ENCODE measurements around the gene RPRD2.

Gene RPRD2

DNA sequence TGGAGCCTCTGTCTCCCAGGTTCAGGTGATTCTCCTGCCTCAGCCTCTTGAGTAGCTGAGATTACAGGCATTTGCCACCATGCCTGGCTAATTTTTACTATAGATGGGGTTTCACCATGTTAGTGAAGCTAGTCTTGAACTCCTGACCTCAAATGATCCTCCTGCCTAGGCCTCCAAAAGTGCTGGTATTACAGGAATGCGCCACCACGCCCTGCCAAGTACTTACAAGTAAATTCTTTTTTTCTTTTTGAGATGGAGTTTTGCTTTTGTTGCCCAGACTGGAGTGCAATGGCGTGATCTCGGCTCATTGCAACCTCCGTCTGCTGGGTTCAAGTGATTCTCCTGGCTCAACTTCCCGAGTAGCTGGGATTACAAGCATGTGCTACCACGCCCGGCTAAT lies 42.5 kb downstream of the RPRD2 start:
- no peak for DNase-seq (ENCODE audit: low spot score)
- H3K4me3 ChIP-seq = no peak overlapping the region
- no peak overlapping the region for H3K27ac ChIP-seq
- TF ChIP-seq, protein P1, sequence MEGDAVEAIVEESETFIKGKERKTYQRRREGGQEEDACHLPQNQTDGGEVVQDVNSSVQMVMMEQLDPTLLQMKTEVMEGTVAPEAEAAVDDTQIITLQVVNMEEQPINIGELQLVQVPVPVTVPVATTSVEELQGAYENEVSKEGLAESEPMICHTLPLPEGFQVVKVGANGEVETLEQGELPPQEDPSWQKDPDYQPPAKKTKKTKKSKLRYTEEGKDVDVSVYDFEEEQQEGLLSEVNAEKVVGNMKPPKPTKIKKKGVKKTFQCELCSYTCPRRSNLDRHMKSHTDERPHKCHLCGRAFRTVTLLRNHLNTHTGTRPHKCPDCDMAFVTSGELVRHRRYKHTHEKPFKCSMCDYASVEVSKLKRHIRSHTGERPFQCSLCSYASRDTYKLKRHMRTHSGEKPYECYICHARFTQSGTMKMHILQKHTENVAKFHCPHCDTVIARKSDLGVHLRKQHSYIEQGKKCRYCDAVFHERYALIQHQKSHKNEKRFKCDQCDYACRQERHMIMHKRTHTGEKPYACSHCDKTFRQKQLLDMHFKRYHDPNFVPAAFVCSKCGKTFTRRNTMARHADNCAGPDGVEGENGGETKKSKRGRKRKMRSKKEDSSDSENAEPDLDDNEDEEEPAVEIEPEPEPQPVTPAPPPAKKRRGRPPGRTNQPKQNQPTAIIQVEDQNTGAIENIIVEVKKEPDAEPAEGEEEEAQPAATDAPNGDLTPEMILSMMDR (IDR thresholded peaks at IDR 0.05) = no peak

- DNase-seq (ENCODE audit: low spot score) = no peak
These were observed 43.4 kb downstream of the RPRD2 start for GRCh38 chr1:150407330-150407729.

DNA sequence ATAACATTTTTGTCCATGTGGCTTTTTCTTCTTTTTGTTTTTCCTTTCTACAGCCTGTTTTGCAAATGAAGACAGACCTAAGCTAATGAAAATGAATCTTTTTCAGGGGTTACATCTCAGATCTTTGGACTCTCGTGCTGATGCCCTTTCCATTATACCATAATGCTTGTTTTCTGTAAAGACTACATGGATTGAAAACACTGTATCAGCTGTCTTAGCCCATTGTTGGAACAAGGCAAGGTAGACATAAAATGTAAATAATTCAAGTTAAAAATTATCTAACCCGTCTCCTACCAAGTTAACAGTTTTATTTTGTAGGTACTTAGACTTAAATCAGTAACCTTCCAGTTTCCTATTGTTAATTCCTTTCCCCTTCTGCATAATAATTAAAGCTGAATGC lies 44.9 kb downstream of the RPRD2 start:
- TF ChIP-seq, protein P1 (IDR thresholded peaks at IDR 0.05) = no peak
- Histone ChIP-seq H3K27ac (no peak overlapping the region), H3K4me3 (no peak overlapping the region)
- DNase-seq (ENCODE audit: low spot score) = no peak

More at GRCh38 chr1:150407330-150407729, 43.4 kb downstream of the RPRD2 start:
- Histone ChIP-seq H3K27ac (no peak overlapping the region), H3K4me3 (no peak overlapping the region)
- TF ChIP-seq, protein P1 (IDR thresholded peaks at IDR 0.05) = no peak

DNA sequence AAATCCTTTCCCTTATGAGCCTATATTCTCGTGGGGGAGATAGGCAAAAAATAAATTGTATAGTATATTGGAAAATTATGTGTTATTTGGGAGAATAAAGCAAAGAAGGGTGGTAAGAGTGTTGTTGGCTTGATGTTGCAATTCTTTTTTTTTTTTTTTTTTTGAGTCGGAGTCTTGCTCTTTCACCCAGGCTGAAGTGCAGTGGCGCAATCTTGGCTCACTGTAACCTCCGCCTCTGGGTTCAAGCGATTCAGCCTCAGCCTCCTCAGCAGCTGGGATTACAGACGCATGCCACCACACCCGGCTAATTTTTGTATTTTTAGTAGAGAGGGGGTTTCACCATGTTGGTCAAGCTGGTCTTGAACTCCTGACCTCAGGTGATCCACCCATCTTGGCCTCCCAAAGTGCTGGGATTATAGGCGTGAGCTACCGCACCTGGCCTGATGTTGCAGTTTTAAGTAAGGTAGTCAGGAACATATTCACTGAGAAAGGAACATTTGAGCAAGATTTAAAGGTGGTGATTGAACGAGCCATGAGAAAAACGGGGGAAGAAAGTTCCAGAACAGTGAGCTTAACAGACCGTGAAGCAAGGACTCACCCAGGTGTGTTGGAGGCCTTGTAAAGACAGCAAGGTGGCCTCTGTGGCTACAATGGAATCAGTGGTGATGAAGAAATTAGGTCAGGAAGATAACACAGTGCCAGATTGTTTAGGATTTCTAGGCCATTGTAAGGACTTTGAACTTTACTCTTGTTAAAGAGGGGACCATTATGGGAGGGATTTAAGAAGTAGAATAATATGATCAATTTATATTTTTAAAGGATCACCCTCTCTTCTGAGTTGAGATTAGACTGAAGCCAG lies 45.8 kb downstream of the RPRD2 start:
- Histone ChIP-seq H3K4me3 (no peak overlapping the region), H3K27ac (no peak overlapping the region)
- no peak for DNase-seq (ENCODE audit: low spot score)

DNA sequence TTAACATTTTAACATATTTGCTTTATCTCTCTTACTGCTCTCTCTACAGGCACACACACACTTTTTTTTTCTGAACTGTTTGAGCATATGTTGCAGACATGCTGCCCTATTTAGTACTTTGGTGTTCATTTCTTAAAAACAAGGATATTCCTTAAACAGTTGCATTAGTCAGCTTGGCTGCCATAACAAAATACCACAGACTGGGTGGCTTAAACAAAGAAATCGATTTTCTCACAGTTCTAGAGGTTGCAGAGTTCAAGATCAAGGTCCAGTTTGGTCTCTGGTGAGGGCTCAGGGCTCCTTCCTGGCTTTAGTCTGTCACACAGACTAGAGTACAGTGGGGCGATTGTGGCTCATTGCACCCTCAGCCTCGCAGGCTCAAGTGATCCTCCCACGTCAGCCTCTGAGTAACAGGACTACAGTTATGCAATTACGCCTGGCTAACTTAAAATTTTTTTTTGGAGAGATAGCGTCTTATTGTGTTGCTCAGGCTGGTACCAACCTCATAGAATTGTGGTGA lies 46.7 kb downstream of the RPRD2 start:
- TF ChIP-seq, protein P1 (IDR thresholded peaks at IDR 0.05) = no peak
- H3K4me3 ChIP-seq = no peak overlapping the region
- no peak for DNase-seq (ENCODE audit: low spot score)
- H3K27ac ChIP-seq = no peak overlapping the region

More for the DNA sequence above, 45.8 kb downstream of the RPRD2 start:
- TF ChIP-seq, protein P1 (IDR thresholded peaks at IDR 0.05) = no peak

GRCh38 chr1:150414592-150414991 lies 50.6 kb downstream of the RPRD2 start:
- no peak for DNase-seq (ENCODE audit: low spot score)
- TF ChIP-seq, protein P1 (IDR thresholded peaks at IDR 0.05) = no peak
- Histone ChIP-seq H3K4me3 (no peak overlapping the region), H3K27ac (no peak overlapping the region)

GRCh38 chr1:150415800-150416199 lies 51.9 kb downstream of the RPRD2 start:
- TF ChIP-seq, protein P1 (IDR thresholded peaks at IDR 0.05) = no peak
- Histone ChIP-seq H3K27ac (no peak overlapping the region), H3K4me3 (no peak overlapping the region)
- DNase-seq (ENCODE audit: low spot score) = no peak
